H9 (cell line): ENCODE results near the gene GRIK3. TPM values are rescaled to one million over a fixed set of nuclear protein-coding genes. Genes with fewer than 3 reads are reported as not detected.

Source experiments
- DNase-seq: peaks from one replicate; pipeline ENCODE4 v3.0.0-alpha.2; 2017
- H2AFZ ChIP-seq: one replicate; pipeline ENCODE4 v1.6.1; 2013; ENCODE audit warnings: mild to moderate bottlenecking, low read length, control low read depth, moderate library complexity
- H2AK5ac ChIP-seq: 2 replicates; pipeline ENCODE4 v1.6.1; 2013; ENCODE audit warnings: low read length, control low read depth, mixed read lengths; ENCODE audit not compliant: insufficient read length
- H2BK120ac ChIP-seq: one replicate; pipeline ENCODE4 v1.6.1; 2013; ENCODE audit warnings: low read depth, mild to moderate bottlenecking, low read length, control low read depth, inconsistent platforms; ENCODE audit not compliant: poor library complexity, severe bottlenecking
- H2BK12ac ChIP-seq: 2 replicates; pipeline ENCODE4 v1.6.1; 2013; ENCODE audit warnings: low read length, control low read depth, mixed read lengths, low read depth; ENCODE audit not compliant: insufficient read length
- H2BK15ac ChIP-seq: 2 replicates; pipeline ENCODE4 v1.6.1; 2013; ENCODE audit warnings: low read depth, low read length, control low read depth
- H2BK20ac ChIP-seq: one replicate; pipeline ENCODE4 v1.6.1; 2013; ENCODE audit warnings: low read depth, mild to moderate bottlenecking, low read length, control low read depth, inconsistent platforms; ENCODE audit not compliant: poor library complexity, severe bottlenecking
- H2BK5ac ChIP-seq: 2 replicates; pipeline ENCODE4 v1.6.1; 2013; ENCODE audit warnings: low read length, control low read depth, mixed read lengths; ENCODE audit not compliant: insufficient read length
- H3K14ac ChIP-seq: 2 replicates; pipeline ENCODE4 v1.6.1; 2013; ENCODE audit warnings: low read length, control low read depth; ENCODE audit not compliant: insufficient read depth
- H3K18ac ChIP-seq: 2 replicates; pipeline ENCODE4 v1.6.1; 2013; ENCODE audit warnings: low read depth, mild to moderate bottlenecking, mixed read lengths, low read length, control low read depth; ENCODE audit not compliant: insufficient read length
- H3K23ac ChIP-seq: 2 replicates; pipeline ENCODE4 v1.6.1; 2013; ENCODE audit warnings: low read length, control low read depth, mixed read lengths, low read depth; ENCODE audit not compliant: insufficient read length
- H3K23me2 ChIP-seq: 2 replicates; pipeline ENCODE4 v1.6.1; 2013; ENCODE audit warnings: low read depth, mild to moderate bottlenecking, mixed read lengths, low read length, control low read depth; ENCODE audit not compliant: insufficient read length, poor library complexity, severe bottlenecking
- H3K27ac ChIP-seq: 2 replicates; pipeline ENCODE4 v1.5.1; 2013; ENCODE audit warnings: low read length, control low read depth, mixed read lengths, low read depth; ENCODE audit not compliant: insufficient read length
- H3K27me3 ChIP-seq: 2 replicates; pipeline ENCODE4 v1.6.1; 2013; ENCODE audit warnings: low read length, control low read depth, inconsistent platforms; ENCODE audit not compliant: insufficient read depth
- H3K4ac ChIP-seq: 2 replicates; pipeline ENCODE4 v1.6.1; 2013; ENCODE audit warnings: low read depth, mild to moderate bottlenecking, control low read depth, inconsistent platforms, low read length, moderate library complexity
- H3K4me1 ChIP-seq: 2 replicates; pipeline ENCODE4 v1.6.1; 2013; ENCODE audit warnings: low read length, control low read depth, inconsistent platforms; ENCODE audit not compliant: insufficient read depth
- H3K4me2 ChIP-seq: 2 replicates; pipeline ENCODE4 v1.6.1; 2013; ENCODE audit warnings: low read length, control low read depth, mixed read lengths; ENCODE audit not compliant: insufficient read length, insufficient read depth
- H3K56ac ChIP-seq: 2 replicates; pipeline ENCODE4 v1.6.1; 2013; ENCODE audit warnings: low read depth, mild to moderate bottlenecking, mixed read lengths, low read length, control low read depth; ENCODE audit not compliant: insufficient read length
- H3K79me1 ChIP-seq: 2 replicates; pipeline ENCODE4 v1.6.1; 2013; ENCODE audit warnings: low read depth, mild to moderate bottlenecking, moderate library complexity, low read length, control low read depth, inconsistent platforms; ENCODE audit not compliant: insufficient read depth, poor library complexity, severe bottlenecking
- H3K79me2 ChIP-seq: 2 replicates; pipeline ENCODE4 v1.6.1; 2013; ENCODE audit warnings: low read length, control low read depth, inconsistent platforms; ENCODE audit not compliant: insufficient read depth
- H3K9ac ChIP-seq: 2 replicates; pipeline ENCODE4 v1.6.1; 2013; ENCODE audit warnings: low read length, control low read depth, mixed read lengths; ENCODE audit not compliant: insufficient read length; ENCODE audit errors: extremely low read depth
- H3K9me3 ChIP-seq: one replicate; pipeline ENCODE4 v1.6.1; 2013; ENCODE audit warnings: low read depth, low read length, inconsistent platforms; ENCODE audit not compliant: control insufficient read depth
- H3T11ph ChIP-seq: one replicate; pipeline ENCODE4 v1.6.1; 2013; ENCODE audit warnings: mild to moderate bottlenecking, low read length, control low read depth, inconsistent platforms
- H4K20me1 ChIP-seq: one replicate; pipeline ENCODE4 v1.6.1; 2013; ENCODE audit not compliant: control insufficient read depth, insufficient read length, insufficient read depth
- H4K5ac ChIP-seq: 2 replicates; pipeline ENCODE4 v1.6.1; 2013; ENCODE audit warnings: low read depth, mild to moderate bottlenecking, mixed read lengths, low read length, control low read depth; ENCODE audit not compliant: insufficient read length
- H4K8ac ChIP-seq: replicated peaks from 2 replicates; pipeline ENCODE4 v1.6.1; 2013; ENCODE audit warnings: low read length, control low read depth, mixed read lengths, low read depth; ENCODE audit not compliant: insufficient read length
- H4K91ac ChIP-seq: 2 replicates; pipeline ENCODE4 v1.6.1; 2013; ENCODE audit warnings: low read depth, mild to moderate bottlenecking, moderate library complexity, mixed read lengths, low read length, control low read depth; ENCODE audit not compliant: insufficient read length
- H3K27ac Mint-ChIP-seq, 3 experiments: 2 replicates in 2 of 3; 3 replicates in 1 of 3; pipeline ENCODE4 v1.8.0; 2020 to 2021; ENCODE audit warnings: mixed read lengths in 3 of 3, mild to moderate bottlenecking in 1 of 3, moderate library complexity in 1 of 3
- H3K27me3 Mint-ChIP-seq: 2 replicates; pipeline ENCODE4 v1.8.0; 2021; ENCODE audit warnings: low read depth, mild to moderate bottlenecking, moderate library complexity, mixed read lengths
- H3K36me3 Mint-ChIP-seq, 3 experiments: 2 replicates in 2 of 3; 3 replicates in 1 of 3; pipeline ENCODE4 v1.8.0; 2020 to 2021; ENCODE audit warnings: low read depth in 3 of 3, mixed read lengths in 3 of 3; ENCODE audit not compliant: insufficient read depth in 1 of 3
- H3K4me1 Mint-ChIP-seq, 2 experiments: 2 replicates each; pipeline ENCODE4 v1.8.0; 2020; ENCODE audit warnings: mixed read lengths in 2 of 2
- H3K4me3 Mint-ChIP-seq, 2 experiments: 2 replicates in 1 of 2; 3 replicates in 1 of 2; pipeline ENCODE4 v1.8.0; 2020 to 2021; ENCODE audit warnings: mild to moderate bottlenecking in 2 of 2, mixed read lengths in 2 of 2, moderate library complexity in 1 of 2
- H3K9me3 Mint-ChIP-seq, 2 experiments: 2 replicates in 1 of 2; 3 replicates in 1 of 2; pipeline ENCODE4 v1.8.0; 2020; ENCODE audit warnings: mild to moderate bottlenecking in 2 of 2, mixed read lengths in 2 of 2, moderate library complexity in 1 of 2
- WGBS: extraction: QIAGEN DNeasy Blood & Tissue Kit; methylation state at CpG from one replicate; pipeline ENCODE4 v1.1.7; 2013; ENCODE audit warnings: missing lambda C conversion rate, low lambda C conversion rate, mixed read lengths; ENCODE audit not compliant: insufficient read length; ENCODE audit errors: extremely low coverage; 5-methylcytosine and 5-hydroxymethylcytosine counted together
- total RNA-seq: library from RNA; stranded (reverse); gene quantifications from 2 replicates; pipeline ENCODE4 v1.2.1, GENCODE V29; 2021
- TF ChIP-seq, protein P1 (sequence below): fragments of 200-600 bp; sonication (generic); conservative IDR thresholded peaks from 3 replicates; pipeline ENCODE4 v1.8.0; 2021; ENCODE audit warnings: antibody characterized with exemption, mild to moderate bottlenecking

Gene GRIK3
- total RNA-seq, 1 experiment from 2014 or later: 1.7 TPM

GRCh38 chr1:36905941-36906340, 128.4 kb downstream of the GRIK3 start:
- Histone ChIP-seq H3K18ac (no peak overlapping the region), H2BK12ac (no peak overlapping the region), H3K27ac (no peak overlapping the region), H2BK120ac (no peak overlapping the region), H4K8ac (no peak overlapping the region), H2BK15ac (no peak overlapping the region), H2AFZ (no peak overlapping the region), H3K4me2 (no peak overlapping the region), H3K9ac (no peak overlapping the region), H3K14ac (no peak overlapping the region), H3K56ac (no peak overlapping the region), H3T11ph (no peak overlapping the region), H4K20me1 (no peaks in the 10 kb centered on the region), H3K79me2 (no peaks in the 10 kb centered on the region), H3K4ac (no peak overlapping the region), H4K5ac (no peak overlapping the region), H3K4me1 (no peaks in the 10 kb centered on the region), H3K23ac (no peak overlapping the region), H2BK20ac (no peak overlapping the region), H2AK5ac (no peak overlapping the region), H3K79me1 (no peaks in the 10 kb centered on the region), H3K27me3 (no peaks in the 10 kb centered on the region), H2BK5ac (no peak overlapping the region), H4K91ac (no peak overlapping the region), H3K23me2 (no peaks in the 10 kb centered on the region), H3K9me3 (no peaks in the 10 kb centered on the region)
- Mint-ChIP-seq H3K36me3 (no peaks in the 10 kb centered on the region), H3K27me3 (peaks cover 19% of the 10 kb centered on the region), H3K27ac (no peak overlapping the region), H3K4me3 (no peak overlapping the region), H3K9me3 (peaks cover 0 to 2% of the 10 kb centered on the region in 2 experiments; a peak in 2 of 5 replicates), H3K4me1 (peaks cover 4 to 8% of the 10 kb centered on the region in 2 experiments)
- WGBS: no CpG with 5 or more reads among the region's 3 CpGs
- no peak for DNase-seq
- TF ChIP-seq, protein P1, sequence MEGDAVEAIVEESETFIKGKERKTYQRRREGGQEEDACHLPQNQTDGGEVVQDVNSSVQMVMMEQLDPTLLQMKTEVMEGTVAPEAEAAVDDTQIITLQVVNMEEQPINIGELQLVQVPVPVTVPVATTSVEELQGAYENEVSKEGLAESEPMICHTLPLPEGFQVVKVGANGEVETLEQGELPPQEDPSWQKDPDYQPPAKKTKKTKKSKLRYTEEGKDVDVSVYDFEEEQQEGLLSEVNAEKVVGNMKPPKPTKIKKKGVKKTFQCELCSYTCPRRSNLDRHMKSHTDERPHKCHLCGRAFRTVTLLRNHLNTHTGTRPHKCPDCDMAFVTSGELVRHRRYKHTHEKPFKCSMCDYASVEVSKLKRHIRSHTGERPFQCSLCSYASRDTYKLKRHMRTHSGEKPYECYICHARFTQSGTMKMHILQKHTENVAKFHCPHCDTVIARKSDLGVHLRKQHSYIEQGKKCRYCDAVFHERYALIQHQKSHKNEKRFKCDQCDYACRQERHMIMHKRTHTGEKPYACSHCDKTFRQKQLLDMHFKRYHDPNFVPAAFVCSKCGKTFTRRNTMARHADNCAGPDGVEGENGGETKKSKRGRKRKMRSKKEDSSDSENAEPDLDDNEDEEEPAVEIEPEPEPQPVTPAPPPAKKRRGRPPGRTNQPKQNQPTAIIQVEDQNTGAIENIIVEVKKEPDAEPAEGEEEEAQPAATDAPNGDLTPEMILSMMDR: no peak
